K562 (cell line): Measurements from ENCODE around the gene CREB3L2. TPM values are rescaled to one million over a fixed set of nuclear protein-coding genes. Genes with fewer than 3 reads are reported as not detected.

Experiments
- ATAC-seq: fragments of 200-7000 bp; cut with Tn5 transposase; 3 replicates; pipeline ENCODE4 v1.9.1; 2020; ENCODE audit warnings: moderate library complexity
- BruUV-seq: library from RNA; stranded (reverse); fragments of 400-500 nt; replicated peaks from 2 replicates; lab custom pipeline; 2021; lab: Mats Ljungman, UMichigan
- CTCF ChIA-PET: fragments of 300-600 bp; formaldehyde crosslinking; extraction: SDS; loops from one replicate; lab custom pipeline; 2021; ENCODE audit warnings: low intra/inter-chr PET ratio; lab: Yijun Ruan, JAX
- POLR2A ChIA-PET: fragments of 300-600, 350-650 bp; sonication (Branson Sonifier 250); formaldehyde crosslinking; extraction: SDS; loops from one replicate; lab custom pipeline; 2021; ENCODE audit warnings: antibody characterized with exemption, inconsistent platforms; lab: Yijun Ruan, JAX
- DNase-seq, 4 experiments: peaks; one replicate each; pipeline versions ENCODE4 v3.0.0 to v3.0.0-alpha.2; 2011 to 2018; ENCODE audit warnings: low spot score in 3 of 4, mixed read lengths in 3 of 4; ENCODE audit errors: extremely low read depth in 1 of 4
- FAIRE-seq: peaks from 2 replicates; lab custom pipeline; 2011; peaks lifted over from hg19 to GRCh38; lab: Jason Lieb, UNC
- H2AFZ ChIP-seq: 2 replicates; pipeline ENCODE4 v1.6.0; 2011; ENCODE audit warnings: low read depth, low read length, control low read depth, inconsistent platforms
- H3K27ac ChIP-seq: fragments of 200-600 bp; 3 replicates; pipeline ENCODE4 v1.8.0; 2011; ENCODE audit warnings: low read depth, mild to moderate bottlenecking, control low read depth, inconsistent platforms, low read length, moderate library complexity, mixed read lengths; ENCODE audit errors: extremely low read depth
- H3K27me3 ChIP-seq, 2 experiments: fragments of 300-600 bp in 1 of 2; 2 replicates in 1 of 2; 3 replicates in 1 of 2; pipeline versions ENCODE4 v1.6.0 to v1.8.0; 2011; ENCODE audit warnings: inconsistent platforms in 2 of 2, low read length in 2 of 2, mild to moderate bottlenecking in 1 of 2, mixed read lengths in 1 of 2, moderate library complexity in 1 of 2; ENCODE audit not compliant: control insufficient read depth in 2 of 2, insufficient read depth in 2 of 2
- H3K36me3 ChIP-seq: fragments of 300-600 bp; 3 replicates; pipeline ENCODE4 v1.8.0; 2011; ENCODE audit warnings: mild to moderate bottlenecking, low read length, inconsistent platforms; ENCODE audit not compliant: control insufficient read depth, insufficient read depth
- H3K4me1 ChIP-seq, 2 experiments: fragments of 200-600 bp in 1 of 2; replicated peaks in 1 of 2; 2 replicates in 1 of 2; 3 replicates in 1 of 2; pipeline versions ENCODE4 v1.5.1 to v1.8.0; 2011; ENCODE audit warnings: inconsistent platforms in 2 of 2, low read length in 2 of 2, mild to moderate bottlenecking in 1 of 2, mixed read lengths in 1 of 2, moderate library complexity in 1 of 2; ENCODE audit not compliant: control insufficient read depth in 2 of 2, insufficient read depth in 2 of 2
- H3K4me2 ChIP-seq: 2 replicates; pipeline ENCODE4 v1.6.1; 2011; ENCODE audit warnings: low read length, control low read depth, inconsistent platforms, mixed read lengths; ENCODE audit not compliant: insufficient read depth
- H3K4me3 ChIP-seq: fragments of 200-600 bp; sonication (generic), shearing (Covaris generic); 2 replicates; pipeline ENCODE4 v1.5.1; 2016; ENCODE audit warnings: control low read depth, inconsistent platforms
- H3K79me2 ChIP-seq: fragments of 200-600 bp; 3 replicates; pipeline ENCODE4 v1.8.0; 2011; ENCODE audit warnings: low read length, inconsistent platforms; ENCODE audit not compliant: control insufficient read depth, insufficient read depth
- H3K9ac ChIP-seq, 2 experiments: 2 replicates each; pipeline versions ENCODE4 v1.6.0 to v1.6.1; 2011; ENCODE audit warnings: low read depth in 2 of 2, low read length in 2 of 2, control low read depth in 1 of 2, inconsistent platforms in 1 of 2, mild to moderate bottlenecking in 1 of 2, mixed read lengths in 1 of 2; ENCODE audit not compliant: insufficient read depth in 1 of 2
- H3K9me1 ChIP-seq: one replicate; pipeline ENCODE4 v1.6.0; 2011; ENCODE audit warnings: inconsistent platforms, mild to moderate bottlenecking, low read length, moderate library complexity; ENCODE audit not compliant: control insufficient read depth, insufficient read depth
- H3K9me3 ChIP-seq: replicated peaks from 2 replicates; pipeline ENCODE4 v1.5.1; 2011; ENCODE audit warnings: low read depth, low read length, inconsistent platforms; ENCODE audit not compliant: control insufficient read depth, insufficient read depth
- H4K20me1 ChIP-seq: replicated peaks from 2 replicates; pipeline ENCODE4 v1.6.1; 2011; ENCODE audit warnings: low read length, inconsistent platforms, mixed read lengths; ENCODE audit not compliant: control insufficient read depth, insufficient read depth
- CUX1 ChIP-seq: fragments of 200-800 bp; sonication (Bioruptor generic); IDR thresholded peaks from 2 replicates; pipeline ENCODE4 v1.6.1; 2016; ENCODE audit warnings: missing genetic modification characterization, missing compliant biosample characterization
- HDAC6 ChIP-seq: IDR thresholded peaks from 2 replicates; pipeline ENCODE4 v1.6.1; 2012; ENCODE audit warnings: low read depth, mild to moderate bottlenecking, control low read depth, inconsistent platforms, low read length, moderate library complexity
- HNRNPH1 ChIP-seq: fragments of 200-400 bp; formaldehyde crosslinking; optimal IDR thresholded peaks from 2 replicates; pipeline ENCODE3; 2017; ENCODE audit warnings: low read depth, mild to moderate bottlenecking, low read length, moderate library complexity
- KDM4B ChIP-seq, 2 experiments: fragments of 450-650 bp in 1 of 2; sonication (generic) in 1 of 2; IDR thresholded peaks; 2 replicates each; pipeline ENCODE4 v1.6.1; 2016 to 2017; ENCODE audit warnings: borderline replicate concordance in 2 of 2, antibody characterized with exemption in 1 of 2, low read depth in 1 of 2, mild to moderate bottlenecking in 1 of 2
- KLF16 ChIP-seq: IDR thresholded peaks from 2 replicates; pipeline ENCODE4 v1.6.1; 2016; ENCODE audit warnings: antibody characterized with exemption
- NELFE ChIP-seq: IDR thresholded peaks from 2 replicates; pipeline ENCODE4 v1.6.1; 2011; ENCODE audit warnings: mild to moderate bottlenecking; ENCODE audit not compliant: insufficient read depth, insufficient read length
- PBX2 ChIP-seq, 2 experiments: IDR thresholded peaks in 1 of 2; conservative IDR thresholded peaks in 1 of 2; 2 replicates each; pipeline ENCODE4 v1.6.1; 2016; ENCODE audit warnings: low read depth in 2 of 2, mild to moderate bottlenecking in 1 of 2, missing compliant biosample characterization in 1 of 2, missing genetic modification characterization in 1 of 2, moderate library complexity in 1 of 2
- RCOR1 ChIP-seq, 2 experiments: IDR thresholded peaks; 2 replicates each; pipeline ENCODE4 v1.6.1; 2012; ENCODE audit warnings: low read depth in 2 of 2, low read length in 2 of 2, borderline replicate concordance in 1 of 2, improper control_type of control experiment in 1 of 2
- SRSF7 ChIP-seq: fragments of 200-400 bp; formaldehyde crosslinking; optimal IDR thresholded peaks from 2 replicates; pipeline ENCODE3; 2017; ENCODE audit warnings: mild to moderate bottlenecking, low read depth, low read length
- SUPT5H ChIP-seq: fragments of 450-650 bp; IDR thresholded peaks from 2 replicates; pipeline ENCODE4 v1.6.1; 2016
- TCF7L2 ChIP-seq: fragments of 150-350 bp; IDR thresholded peaks from 2 replicates; pipeline ENCODE4 v1.6.1; 2016; ENCODE audit warnings: low read depth, mild to moderate bottlenecking, low read length, moderate library complexity
- ZNF740 ChIP-seq, 3 experiments: fragments of 200-800 bp in 1 of 3; sonication (Bioruptor generic) in 1 of 3; sonication (generic) in 1 of 3; formaldehyde crosslinking in 1 of 3; IDR thresholded peaks; 2 replicates each; pipeline versions ENCODE4 v1.6.1 to v1.8.0; 2016 to 2022; ENCODE audit warnings: mild to moderate bottlenecking in 2 of 3, missing compliant biosample characterization in 2 of 3, missing genetic modification characterization in 2 of 3, missing genetic modification reagents in 1 of 3
- WGBS: fragments of 100-300 bp; shearing (Covaris generic); methylation state at CpG from one replicate; pipeline ENCODE4 v1.1.6; 2016; ENCODE audit warnings: low coverage, mixed read lengths; ENCODE audit not compliant: insufficient coverage; ENCODE audit errors: missing lambda C conversion rate; 5-methylcytosine and 5-hydroxymethylcytosine counted together
- in situ Hi-C: fragments of 300-500 bp; cut with MboI; formaldehyde crosslinking; loops from 4 replicates; pipeline ENCODE4 v1.15.0; 2018; ENCODE audit warnings: inconsistent platforms, mixed read lengths
- intact Hi-C: fragments of 100-400 bp; cut with micrococcal nuclease; formaldehyde crosslinking; loops from 2 replicates; pipeline ENCODE4 v1.14.2; 2022
- polyA plus RNA-seq, 8 experiments: library from polyadenylated mRNA; depleted of rRNA in 4 of 8; stranded (reverse) in 5 of 8; unstranded in 3 of 8; fragments of >200 nt; fragmentation: Nextera tagmentation in 2 of 8; fragmentation: Illumina TruSeq in 1 of 8; extraction: Ambion mirVana in 2 of 8; extraction: Trizol in 1 of 8; gene quantifications; 2 replicates each; pipeline versions ENCODE4 v1.2.1 to v1.2.3, GENCODE V29; 2011 to 2014; ENCODE audit warnings: inconsistent platforms in 1 of 8, missing spikeins in 1 of 8
- total RNA-seq, 7 experiments: library from RNA; depleted of rRNA in 6 of 7; stranded (reverse); fragments of >200 nt in 6 of 7; fragmentation: Illumina TruSeq in 2 of 7; extraction: Trizol in 2 of 7; gene quantifications; 2 replicates each; pipeline versions ENCODE4 v1.2.1 to v1.2.3, GENCODE V29; 2011 to 2021; ENCODE audit warnings: low replicate concordance in 1 of 7

CREB3L2 gene
- total and polyA plus RNA-seq, 9 of the 15 experiments (the other 6 are each of a cell fraction or from before 2014, with no cell fraction given), result 7.1 to 45.6 (median 15.8) TPM

- Histone ChIP-seq H3K4me1 (no peaks in the 10 kb centered on the region), H3K4me3 (no peak overlapping the region), H3K27ac (no peak overlapping the region), H3K9me1 (no peaks in the 10 kb centered on the region), H4K20me1 (no peaks in the 10 kb centered on the region), H3K27me3 (no peaks in the 10 kb centered on the region), H3K9me3 (peaks cover 4% of the 10 kb centered on the region; the same call in 1 of the 2 replicates), H3K4me2 (no peak overlapping the region), H3K36me3 (no peaks in the 10 kb centered on the region), H3K9ac (no peak overlapping the region), H2AFZ (no peak overlapping the region), H3K79me2 (no peaks in the 10 kb centered on the region)
- WGBS, result 56% methylated on average over 2 of the region's 2 CpGs
- intact Hi-C loops (no loop called here), in situ Hi-C loops (no loop called here)
- ATAC-seq, result no peak
- DNase-seq, result no peak
- no peak for FAIRE-seq
- BruUV-seq, result no TSS peak
- ChIA-PET CTCF (no interaction called here), POLR2A (interaction anchor here (0.6 to 1.4 kb wide), 5 partner anchors 9 to 441 kb away, joined by 3 to 4 read pairs (median 3); no protein-coding TSS in a partner anchor)
- TF ChIP-seq KDM4B (IDR thresholded peaks at IDR 0.05; ENCODE audit: borderline replicate concordance in 2 of 2, low read depth in 1 of 2) (no peak), NELFE (no peak), SUPT5H (no peak), CUX1 (CRISPR knock-in tag) (no peak), PBX2 (CRISPR knock-in tag; IDR thresholded peaks at IDR 0.05; ENCODE audit: low read depth) (no peak), PBX2 (tag; conservative IDR thresholded peaks at IDR 0.05; ENCODE audit: low read depth) (no peak), ZNF740 (CRISPR knock-in tag; IDR thresholded peaks at IDR 0.05) (no peak), ZNF740 (tag; IDR thresholded peaks at IDR 0.05) (no peak), HDAC6 (no peak), TCF7L2 (no peak), SRSF7 (no peak), HNRNPH1 (no peak), RCOR1 (IDR thresholded peaks at IDR 0.05; ENCODE audit: borderline replicate concordance in 1 of 2, low read depth in 2 of 2, low read length in 2 of 2) (no peak), KLF16 (no peak)
Measured at GRCh38 chr7:137862964-137863363, 138.9 kb downstream of the CREB3L2 start.
